ENCODE data around the gene GALM. TPM values are rescaled to one million over a fixed set of nuclear protein-coding genes. Genes with fewer than 3 reads are reported as not detected.

GALM gene
- total and polyA plus RNA-seq, 2 of the 8 experiments (the other 6 are each of a cell fraction or from before 2014, with no cell fraction given): 9.9 to 13.1 TPM

DNA sequence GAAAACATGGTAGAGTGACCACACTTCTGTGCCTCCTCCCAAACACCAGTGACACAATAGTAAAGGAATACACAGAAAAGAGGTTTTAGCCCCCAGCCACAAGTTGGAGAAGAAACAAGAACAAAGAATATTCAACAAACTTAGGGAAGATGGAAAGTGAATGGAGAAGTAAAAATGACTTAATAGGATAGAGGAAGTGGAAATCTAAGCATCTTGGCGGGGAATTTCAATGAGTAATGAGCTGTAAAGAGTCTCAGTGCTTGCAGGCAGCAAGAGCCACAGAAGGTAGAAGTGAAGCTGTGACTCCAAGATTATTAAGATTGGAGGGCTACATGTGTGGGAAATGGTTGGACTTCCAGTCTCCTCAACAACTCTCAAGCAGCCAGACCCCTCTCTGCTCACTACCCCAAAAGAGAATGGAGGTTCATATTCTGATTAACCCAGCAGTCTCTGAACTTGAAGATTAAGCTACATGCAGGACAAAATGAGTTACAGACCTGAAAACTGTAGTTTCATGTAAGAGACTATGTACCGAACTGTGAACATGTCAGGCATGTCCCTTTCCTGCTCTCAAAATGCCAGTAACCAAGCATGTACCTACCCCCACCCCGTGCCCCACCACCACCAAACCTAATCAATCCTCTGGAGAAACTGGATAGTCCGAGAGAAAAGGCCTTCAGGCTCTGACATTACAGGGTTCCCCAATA, 46.3 kb upstream of the GALM start (continued):
- TF ChIP-seq, protein P1, sequence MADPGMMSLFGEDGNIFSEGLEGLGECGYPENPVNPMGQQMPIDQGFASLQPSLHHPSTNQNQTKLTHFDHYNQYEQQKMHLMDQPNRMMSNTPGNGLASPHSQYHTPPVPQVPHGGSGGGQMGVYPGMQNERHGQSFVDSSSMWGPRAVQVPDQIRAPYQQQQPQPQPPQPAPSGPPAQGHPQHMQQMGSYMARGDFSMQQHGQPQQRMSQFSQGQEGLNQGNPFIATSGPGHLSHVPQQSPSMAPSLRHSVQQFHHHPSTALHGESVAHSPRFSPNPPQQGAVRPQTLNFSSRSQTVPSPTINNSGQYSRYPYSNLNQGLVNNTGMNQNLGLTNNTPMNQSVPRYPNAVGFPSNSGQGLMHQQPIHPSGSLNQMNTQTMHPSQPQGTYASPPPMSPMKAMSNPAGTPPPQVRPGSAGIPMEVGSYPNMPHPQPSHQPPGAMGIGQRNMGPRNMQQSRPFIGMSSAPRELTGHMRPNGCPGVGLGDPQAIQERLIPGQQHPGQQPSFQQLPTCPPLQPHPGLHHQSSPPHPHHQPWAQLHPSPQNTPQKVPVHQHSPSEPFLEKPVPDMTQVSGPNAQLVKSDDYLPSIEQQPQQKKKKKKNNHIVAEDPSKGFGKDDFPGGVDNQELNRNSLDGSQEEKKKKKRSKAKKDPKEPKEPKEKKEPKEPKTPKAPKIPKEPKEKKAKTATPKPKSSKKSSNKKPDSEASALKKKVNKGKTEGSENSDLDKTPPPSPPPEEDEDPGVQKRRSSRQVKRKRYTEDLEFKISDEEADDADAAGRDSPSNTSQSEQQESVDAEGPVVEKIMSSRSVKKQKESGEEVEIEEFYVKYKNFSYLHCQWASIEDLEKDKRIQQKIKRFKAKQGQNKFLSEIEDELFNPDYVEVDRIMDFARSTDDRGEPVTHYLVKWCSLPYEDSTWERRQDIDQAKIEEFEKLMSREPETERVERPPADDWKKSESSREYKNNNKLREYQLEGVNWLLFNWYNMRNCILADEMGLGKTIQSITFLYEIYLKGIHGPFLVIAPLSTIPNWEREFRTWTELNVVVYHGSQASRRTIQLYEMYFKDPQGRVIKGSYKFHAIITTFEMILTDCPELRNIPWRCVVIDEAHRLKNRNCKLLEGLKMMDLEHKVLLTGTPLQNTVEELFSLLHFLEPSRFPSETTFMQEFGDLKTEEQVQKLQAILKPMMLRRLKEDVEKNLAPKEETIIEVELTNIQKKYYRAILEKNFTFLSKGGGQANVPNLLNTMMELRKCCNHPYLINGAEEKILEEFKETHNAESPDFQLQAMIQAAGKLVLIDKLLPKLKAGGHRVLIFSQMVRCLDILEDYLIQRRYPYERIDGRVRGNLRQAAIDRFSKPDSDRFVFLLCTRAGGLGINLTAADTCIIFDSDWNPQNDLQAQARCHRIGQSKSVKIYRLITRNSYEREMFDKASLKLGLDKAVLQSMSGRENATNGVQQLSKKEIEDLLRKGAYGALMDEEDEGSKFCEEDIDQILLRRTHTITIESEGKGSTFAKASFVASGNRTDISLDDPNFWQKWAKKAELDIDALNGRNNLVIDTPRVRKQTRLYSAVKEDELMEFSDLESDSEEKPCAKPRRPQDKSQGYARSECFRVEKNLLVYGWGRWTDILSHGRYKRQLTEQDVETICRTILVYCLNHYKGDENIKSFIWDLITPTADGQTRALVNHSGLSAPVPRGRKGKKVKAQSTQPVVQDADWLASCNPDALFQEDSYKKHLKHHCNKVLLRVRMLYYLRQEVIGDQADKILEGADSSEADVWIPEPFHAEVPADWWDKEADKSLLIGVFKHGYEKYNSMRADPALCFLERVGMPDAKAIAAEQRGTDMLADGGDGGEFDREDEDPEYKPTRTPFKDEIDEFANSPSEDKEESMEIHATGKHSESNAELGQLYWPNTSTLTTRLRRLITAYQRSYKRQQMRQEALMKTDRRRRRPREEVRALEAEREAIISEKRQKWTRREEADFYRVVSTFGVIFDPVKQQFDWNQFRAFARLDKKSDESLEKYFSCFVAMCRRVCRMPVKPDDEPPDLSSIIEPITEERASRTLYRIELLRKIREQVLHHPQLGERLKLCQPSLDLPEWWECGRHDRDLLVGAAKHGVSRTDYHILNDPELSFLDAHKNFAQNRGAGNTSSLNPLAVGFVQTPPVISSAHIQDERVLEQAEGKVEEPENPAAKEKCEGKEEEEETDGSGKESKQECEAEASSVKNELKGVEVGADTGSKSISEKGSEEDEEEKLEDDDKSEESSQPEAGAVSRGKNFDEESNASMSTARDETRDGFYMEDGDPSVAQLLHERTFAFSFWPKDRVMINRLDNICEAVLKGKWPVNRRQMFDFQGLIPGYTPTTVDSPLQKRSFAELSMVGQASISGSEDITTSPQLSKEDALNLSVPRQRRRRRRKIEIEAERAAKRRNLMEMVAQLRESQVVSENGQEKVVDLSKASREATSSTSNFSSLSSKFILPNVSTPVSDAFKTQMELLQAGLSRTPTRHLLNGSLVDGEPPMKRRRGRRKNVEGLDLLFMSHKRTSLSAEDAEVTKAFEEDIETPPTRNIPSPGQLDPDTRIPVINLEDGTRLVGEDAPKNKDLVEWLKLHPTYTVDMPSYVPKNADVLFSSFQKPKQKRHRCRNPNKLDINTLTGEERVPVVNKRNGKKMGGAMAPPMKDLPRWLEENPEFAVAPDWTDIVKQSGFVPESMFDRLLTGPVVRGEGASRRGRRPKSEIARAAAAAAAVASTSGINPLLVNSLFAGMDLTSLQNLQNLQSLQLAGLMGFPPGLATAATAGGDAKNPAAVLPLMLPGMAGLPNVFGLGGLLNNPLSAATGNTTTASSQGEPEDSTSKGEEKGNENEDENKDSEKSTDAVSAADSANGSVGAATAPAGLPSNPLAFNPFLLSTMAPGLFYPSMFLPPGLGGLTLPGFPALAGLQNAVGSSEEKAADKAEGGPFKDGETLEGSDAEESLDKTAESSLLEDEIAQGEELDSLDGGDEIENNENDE (IDR thresholded peaks at IDR 0.05; ENCODE audit: insufficient replicate concordance, low read length): no peak
- TF ChIP-seq BCL11A (IDR thresholded peaks at IDR 0.05; ENCODE audit: low read depth in 2 of 2, low read length in 2 of 2): no peak
